HG03039 (cell line): ENCODE measurements around the gene RAPGEF5.

Experiments used
- ATAC-seq: cut with Tn5 transposase; IDR thresholded peaks from one replicate; pipeline ENCODE4 v1.9.1; 2021; ENCODE audit warnings: mild to moderate bottlenecking, moderate library complexity; ENCODE audit not compliant: unreplicated experiment

The RAPGEF5 gene

DNA sequence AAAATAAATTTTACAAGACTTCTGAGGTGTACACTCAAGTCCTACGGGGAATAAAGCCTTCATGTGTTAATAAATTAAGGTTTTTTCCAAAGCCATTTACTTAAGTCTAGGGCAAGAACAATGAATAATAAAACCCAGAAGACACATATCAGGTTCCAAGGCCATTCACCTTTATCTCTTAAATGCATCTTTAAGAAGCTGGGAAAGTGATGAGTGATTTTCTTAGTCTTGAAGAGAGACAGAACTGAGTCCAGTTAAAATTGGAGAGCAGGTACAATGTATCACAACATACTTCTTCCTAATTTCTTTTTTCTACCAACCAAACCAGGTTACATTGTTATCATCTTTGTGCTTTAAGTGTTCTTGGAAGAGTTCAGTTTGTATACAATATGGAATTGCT lies 189.5 kb downstream of the RAPGEF5 start:
- no peak for ATAC-seq

DNA sequence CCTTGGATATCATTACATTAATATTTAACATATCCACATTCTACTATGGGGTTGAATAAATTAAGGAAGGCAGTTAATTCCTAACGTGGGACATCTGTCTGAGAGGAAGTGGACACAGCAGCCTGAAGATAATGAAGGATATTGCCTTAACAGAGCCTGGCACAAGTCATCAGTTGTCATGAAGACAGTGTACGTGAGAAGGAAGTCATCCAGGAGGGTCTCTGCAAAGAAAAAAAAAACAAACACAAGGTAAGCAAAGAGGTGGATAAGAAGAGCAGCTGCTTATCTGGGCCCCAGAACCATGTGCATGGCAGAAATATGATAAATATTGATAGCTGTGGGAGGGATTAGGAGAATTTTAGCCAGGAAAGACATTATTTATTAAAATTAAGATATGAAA lies 190.0 kb downstream of the RAPGEF5 start:
- no peak for ATAC-seq

DNA sequence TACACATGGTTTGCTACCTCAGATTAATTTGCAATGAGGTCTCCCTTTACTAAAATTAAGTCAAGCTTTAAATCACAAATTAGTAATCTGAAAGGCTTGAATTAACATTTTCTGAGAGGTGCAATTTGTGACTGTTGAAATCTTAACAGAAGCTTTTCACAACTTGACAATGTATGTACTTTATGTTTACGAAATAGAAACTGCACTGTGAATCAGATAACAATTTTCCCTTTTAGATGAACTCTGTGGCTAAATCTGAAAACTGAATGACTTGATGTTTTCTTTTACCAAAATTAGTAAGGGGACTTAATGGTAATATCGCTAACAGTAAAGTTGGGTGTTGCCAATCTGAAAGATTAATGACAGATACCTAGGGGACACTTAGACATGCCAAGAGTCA lies 197.6 kb downstream of the RAPGEF5 start:
- no peak for ATAC-seq

DNA sequence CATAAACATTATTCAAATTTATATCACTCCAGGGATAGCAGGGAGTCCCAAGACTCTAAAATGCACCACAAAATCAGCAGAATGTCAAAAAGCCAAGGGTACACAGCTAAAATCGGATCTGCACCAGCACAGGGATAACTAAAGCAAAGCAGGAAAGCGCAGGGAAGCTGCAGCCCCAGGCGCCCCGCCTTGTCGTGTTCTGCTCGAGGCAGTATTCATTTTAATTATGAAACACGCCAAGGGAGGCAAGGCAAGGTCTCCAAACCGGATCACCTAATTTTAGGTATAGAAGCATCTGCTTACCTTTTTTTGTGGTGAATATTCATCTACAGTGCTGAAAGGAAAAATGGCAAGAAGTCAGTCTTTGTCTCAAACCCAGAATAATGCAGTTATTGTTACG lies 199.4 kb downstream of the RAPGEF5 start:
- no peak for ATAC-seq

DNA sequence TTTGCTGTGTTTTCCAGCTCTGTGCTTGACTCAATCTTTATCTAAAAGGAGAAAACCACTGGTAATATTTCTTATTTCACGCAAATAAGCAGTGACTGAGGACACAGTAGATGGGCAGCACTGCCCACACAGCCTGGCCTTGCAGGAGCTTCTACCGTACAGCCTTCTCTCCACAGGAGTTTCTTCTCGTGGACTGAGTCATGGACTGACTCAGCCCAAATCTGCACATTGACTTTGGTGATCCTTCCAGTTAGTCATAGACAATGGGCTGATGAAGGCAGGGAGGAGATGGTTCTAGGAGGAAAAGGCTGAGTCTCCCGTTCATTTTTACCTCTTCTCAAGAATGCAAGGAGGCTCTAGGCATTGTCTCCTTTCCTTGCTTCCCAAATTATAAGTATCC lies 200.7 kb downstream of the RAPGEF5 start:
- no peak for ATAC-seq

DNA sequence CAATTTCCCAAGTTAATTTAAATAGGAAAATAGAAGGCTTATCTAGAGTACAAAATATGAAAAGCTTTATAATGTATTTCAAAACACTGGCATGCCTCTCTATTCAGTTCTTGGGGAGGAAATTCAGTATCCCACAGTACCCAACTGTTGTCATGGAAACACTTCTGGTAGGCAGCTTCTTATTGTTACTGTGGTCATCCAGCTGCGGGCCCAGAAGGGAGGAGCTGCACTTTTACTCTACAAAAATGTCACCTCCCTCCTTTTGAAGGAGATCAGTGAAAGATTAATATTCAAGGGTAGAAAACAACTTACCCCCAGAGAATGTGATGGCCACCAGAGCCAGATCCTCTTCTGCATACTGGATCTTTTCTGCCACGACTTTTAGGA lies 202.8 kb downstream of the RAPGEF5 start:
- ATAC-seq: no peak

DNA sequence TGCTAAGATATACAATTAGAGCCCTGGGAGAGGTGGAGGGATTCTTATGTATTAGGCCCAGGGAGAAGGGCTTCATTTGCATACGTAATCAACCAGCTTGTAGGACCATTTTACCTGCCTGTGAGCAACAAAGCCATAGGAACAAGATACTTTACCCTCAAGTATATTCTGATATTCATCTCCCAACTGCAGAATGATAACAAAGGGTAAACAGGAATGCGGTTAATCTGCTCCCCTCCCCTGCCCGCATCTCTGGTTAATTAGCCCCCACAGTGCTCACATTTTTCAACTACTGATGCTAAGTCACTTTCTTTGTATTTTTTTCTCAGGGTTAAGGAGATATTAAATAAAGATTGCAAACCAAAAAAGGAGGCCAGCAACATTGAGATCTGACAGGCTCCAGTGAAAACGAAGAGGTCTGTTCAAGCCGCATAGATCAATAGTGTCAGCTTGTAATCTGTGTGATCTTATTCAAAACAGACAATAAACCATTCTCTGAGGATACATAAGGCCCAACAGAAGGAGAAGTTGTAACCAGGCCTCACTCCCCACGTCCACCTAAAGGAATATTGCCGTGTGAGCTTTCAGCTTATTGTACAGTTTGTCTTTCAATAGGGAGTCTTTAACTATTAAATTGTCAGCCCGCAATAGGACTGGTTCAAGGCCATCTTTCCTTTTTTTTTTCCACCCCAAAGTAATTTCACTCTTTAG lies 203.4 kb downstream of the RAPGEF5 start:
- no peak for ATAC-seq

DNA sequence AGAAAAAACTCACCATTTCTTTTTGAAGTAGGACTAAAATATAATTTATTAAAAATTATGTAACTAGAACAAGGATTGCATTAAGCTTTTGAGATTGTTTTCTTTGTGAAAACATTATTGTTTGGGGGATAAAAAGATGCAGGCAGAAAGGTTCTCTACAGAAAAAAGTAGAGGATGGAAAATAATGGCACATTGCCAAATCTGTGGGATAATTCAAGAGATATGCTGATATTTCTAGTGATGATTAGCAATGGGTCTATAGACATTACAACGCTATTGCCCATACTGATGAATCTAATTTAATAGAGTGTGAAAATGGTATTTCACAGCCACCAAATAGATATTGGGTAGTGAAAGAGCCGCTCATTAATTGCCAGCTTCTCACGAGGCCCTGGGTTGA lies 204.3 kb downstream of the RAPGEF5 start:
- no peak for ATAC-seq

DNA sequence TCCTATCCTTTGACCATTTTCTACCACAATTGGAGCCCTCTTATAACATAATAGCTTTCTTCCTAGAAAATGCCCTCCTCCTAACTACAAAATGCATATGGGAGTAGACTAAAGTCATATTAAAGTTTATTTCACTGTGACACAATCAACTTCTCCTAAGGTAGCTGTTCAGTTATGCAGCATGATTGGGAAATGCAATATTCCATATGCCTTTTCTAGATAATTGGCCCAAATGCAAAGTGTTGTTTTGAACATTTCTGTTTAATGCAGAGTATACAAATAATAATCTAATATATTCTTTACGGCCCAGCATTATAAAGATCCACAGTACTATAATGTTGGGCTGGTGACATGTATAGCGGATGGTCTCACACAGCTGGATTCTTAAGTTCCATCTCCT lies 205.1 kb downstream of the RAPGEF5 start:
- ATAC-seq: no peak

DNA sequence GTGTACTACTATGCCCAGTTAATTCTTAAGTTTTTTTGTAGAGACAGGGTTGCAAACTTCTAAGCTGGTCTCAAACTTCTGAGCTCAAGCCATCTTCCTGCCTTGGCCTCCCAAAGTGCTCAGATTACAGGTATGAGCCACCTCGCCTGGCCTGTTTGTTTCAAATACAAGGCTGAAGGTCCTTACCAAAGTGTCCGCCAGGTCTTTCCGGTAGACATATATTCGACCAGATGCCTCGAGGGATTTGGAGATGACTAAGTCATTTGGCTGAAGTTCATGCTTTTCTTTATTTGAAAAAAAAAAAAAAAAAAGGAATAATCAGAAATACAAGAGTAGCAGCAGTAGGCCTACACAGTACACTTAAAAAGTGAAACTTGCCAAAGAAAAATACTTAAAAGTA lies 206.7 kb downstream of the RAPGEF5 start:
- no peak for ATAC-seq

DNA sequence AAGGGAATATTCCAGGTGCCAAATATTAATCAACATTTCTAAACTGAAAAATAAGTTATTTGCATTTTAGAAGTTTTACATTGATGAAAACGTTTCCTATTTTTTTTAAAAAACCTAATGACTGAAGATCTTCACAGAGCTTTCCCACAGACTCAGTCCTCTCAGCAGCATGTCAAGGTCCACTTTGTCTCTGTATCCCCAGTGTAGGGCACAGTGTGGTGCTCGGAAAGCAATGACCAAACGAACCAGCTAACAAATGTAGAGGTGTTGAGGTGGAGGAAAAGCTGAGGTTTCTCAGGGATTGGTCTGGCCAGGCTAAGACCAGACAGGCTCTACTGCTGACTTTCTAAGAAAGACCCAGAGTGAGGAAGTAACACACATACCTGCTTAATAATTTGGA lies 209.1 kb downstream of the RAPGEF5 start:
- no peak for ATAC-seq

DNA sequence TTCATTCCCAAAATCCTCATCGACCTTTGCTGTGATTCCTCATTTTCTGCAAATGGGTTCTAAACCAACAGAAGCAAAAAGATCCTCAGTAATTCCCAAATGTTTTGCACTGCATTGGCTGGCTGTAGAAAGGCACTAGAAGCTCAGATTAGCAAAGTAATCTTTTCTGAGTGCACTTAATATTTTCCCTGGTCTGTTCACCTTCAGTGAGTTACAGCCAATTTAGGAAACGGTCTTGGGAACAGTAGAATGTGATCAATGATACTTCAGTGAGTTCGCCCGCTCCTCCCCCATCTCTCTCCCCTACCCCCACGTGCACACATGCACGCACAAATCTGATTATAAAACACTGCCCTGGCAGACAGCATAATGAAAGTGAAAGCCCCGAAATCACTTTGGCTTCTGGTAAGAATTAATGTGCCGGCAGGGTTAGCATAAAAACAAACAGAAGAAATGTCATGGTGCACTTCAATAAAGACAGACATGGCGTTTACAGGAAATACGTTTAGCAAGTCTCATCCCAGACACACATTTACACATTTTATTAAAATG lies 209.9 kb downstream of the RAPGEF5 start:
- no peak for ATAC-seq

DNA sequence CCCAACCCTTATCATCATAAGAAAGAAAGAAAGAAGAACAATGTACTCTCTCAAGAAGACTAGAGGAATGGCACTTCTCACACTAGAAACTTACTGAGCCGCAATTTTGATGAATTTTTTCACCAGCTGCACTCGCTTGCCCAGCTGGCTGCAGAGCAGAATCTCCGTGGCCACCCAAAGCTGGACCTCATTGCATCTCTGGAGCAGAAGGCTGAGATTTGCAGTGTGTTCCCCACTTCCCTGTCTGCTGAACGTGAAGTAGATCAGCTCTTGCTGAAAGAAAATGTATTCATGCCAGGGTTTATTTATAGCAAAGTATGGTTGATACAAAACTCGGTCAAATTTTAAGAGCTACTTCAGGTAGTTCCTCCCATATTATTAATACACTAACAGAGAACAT lies 212.0 kb downstream of the RAPGEF5 start:
- no peak for ATAC-seq

DNA sequence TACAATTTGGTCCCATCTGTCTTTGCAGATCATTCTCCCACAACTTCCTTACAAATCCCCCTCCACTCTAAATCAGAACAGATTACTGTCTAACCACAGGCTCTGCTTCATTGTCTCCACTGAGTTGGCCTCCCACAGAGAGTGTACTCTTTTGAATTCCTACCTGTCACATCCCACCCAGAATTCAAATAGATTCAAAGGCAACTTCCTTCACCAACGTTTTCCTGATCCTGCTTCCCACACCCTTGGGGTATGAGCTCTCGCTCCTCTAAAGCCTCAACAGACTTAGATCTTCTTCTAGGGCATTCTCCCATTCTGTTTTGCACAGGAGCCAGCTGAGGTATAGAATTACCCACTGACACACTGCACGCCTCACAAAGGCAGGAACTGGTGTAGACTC lies 213.5 kb downstream of the RAPGEF5 start:
- ATAC-seq: no peak

DNA sequence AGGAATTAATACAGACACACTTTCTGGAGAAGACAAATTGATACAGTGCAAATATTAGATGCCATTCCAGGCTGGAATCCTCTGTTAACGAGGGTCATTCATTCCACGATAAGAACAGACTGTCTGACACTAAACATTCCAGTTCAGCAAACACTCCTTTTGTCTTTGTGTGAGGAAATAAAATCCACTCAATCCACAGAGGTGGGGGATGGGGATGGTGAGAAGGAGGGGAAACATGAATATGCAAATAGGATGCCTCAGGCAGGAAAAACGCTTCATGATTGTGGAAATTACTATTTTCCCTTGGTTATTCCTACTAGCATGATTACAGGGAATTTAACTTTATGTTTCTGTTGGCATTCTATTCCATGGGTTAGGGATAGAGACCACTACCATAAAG lies 214.4 kb downstream of the RAPGEF5 start:
- no peak for ATAC-seq

DNA sequence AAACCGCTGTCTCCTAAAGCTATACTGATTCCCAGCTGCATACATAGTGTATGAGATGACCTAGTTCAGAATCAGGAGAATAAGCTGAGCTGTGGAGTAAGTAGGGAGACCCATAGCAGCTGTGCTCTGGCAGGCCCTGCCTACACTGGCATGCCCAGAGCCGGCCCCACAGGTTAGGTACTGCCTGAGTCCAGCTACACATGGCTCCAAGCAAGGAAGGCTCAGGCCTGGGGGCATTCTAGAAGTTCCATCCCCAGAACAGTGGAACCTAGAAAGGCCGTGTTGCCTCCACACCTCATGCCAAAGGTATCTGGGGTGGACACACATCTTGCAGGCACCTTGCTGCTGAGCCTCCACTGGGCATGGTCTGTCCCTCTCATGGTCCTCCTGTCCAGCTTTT lies 215.6 kb downstream of the RAPGEF5 start:
- no peak for ATAC-seq

DNA sequence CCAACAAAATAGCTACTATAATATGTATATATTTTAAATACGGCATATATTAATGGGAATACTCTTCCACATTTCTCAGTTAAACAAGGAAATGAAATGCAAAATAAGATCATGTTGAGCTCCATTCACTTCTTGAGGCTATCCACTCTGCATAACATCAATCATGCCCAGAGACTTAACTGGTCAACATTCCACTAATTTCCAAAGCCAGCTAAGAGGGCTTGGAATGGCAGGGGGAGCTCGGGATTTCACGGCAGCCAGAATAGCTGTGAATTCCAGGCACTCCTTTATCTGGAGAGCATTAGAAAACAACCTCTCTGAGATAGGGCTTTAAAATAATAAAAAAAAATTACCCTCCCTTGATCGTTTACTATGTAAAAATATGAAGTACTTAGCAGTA lies 216.4 kb downstream of the RAPGEF5 start:
- ATAC-seq: no peak

DNA sequence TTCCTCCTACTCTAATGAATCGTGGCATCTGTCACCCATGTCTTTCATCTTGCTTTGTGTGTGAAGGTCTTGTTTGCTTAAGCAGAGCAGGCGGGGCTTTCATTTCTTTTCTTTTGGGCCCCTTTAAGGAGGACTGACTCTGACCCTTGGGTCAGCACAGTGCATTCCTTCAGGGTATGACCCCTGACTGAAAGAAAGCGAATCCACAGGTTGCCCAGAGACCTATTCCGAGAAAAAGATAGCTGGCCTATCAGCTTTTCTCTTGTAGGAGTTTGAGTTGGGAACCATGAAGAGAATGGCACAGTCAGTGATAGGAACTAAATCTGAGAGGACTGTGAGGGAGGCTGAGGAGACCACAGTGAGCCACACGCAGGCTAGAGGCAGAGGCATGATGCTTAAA lies 218.1 kb downstream of the RAPGEF5 start:
- ATAC-seq: no peak

DNA sequence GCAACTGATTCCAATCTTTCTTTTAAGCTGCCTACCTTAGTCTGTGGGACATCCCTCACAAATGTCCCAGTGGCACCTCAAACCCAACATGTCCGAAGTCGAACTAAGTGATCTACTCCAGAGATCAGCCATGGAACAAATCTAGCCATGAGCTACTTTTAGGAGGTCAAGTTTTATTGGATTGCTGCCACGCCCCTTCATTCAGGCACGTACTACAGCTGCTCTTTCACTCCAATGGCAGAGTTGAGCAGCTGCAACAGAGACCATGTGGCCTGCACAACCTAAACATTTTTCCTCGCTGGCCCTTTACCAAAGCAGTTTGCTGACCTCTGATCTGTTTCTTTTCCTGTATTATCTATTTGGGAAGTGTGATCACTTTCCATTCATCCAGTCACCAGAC lies 218.8 kb downstream of the RAPGEF5 start:
- ATAC-seq: no peak

DNA sequence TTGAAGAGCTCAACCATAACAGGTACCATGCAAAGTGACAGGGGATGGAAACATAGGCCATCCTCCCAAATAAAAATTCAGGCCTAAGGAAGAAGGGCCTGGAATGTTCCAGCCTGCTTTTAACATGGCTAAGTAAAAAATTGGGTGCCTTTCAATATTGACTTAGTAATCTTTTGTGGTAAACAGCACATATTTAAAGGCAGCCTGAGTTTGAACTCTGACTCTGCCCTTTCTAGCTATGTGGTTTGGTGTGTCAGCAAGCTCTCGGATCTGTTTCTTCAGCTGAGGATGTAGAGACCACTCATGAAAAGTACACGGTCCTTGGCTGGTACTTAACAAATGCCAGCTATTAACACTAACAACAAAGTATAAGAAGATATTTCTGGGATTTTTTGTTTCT lies 219.5 kb downstream of the RAPGEF5 start:
- ATAC-seq: no peak

DNA sequence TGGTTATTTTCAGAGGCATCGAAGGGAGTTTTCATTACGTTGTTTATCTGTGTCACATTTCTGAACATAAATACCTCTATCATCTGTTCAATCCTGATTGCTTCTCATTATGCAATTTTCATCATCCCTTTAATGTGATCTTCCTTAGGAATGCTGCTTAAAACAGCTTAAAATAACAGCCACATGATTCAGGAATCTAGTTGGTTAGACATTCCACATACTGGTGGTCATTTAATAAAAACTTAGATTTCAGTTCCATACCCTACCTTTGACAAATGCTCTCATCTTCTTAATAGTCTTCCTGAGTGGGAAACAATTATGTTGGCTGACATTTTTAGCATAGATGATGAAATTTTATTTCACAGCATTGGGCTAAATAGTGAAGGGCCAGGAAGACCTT lies 219.9 kb downstream of the RAPGEF5 start:
- no peak for ATAC-seq

DNA sequence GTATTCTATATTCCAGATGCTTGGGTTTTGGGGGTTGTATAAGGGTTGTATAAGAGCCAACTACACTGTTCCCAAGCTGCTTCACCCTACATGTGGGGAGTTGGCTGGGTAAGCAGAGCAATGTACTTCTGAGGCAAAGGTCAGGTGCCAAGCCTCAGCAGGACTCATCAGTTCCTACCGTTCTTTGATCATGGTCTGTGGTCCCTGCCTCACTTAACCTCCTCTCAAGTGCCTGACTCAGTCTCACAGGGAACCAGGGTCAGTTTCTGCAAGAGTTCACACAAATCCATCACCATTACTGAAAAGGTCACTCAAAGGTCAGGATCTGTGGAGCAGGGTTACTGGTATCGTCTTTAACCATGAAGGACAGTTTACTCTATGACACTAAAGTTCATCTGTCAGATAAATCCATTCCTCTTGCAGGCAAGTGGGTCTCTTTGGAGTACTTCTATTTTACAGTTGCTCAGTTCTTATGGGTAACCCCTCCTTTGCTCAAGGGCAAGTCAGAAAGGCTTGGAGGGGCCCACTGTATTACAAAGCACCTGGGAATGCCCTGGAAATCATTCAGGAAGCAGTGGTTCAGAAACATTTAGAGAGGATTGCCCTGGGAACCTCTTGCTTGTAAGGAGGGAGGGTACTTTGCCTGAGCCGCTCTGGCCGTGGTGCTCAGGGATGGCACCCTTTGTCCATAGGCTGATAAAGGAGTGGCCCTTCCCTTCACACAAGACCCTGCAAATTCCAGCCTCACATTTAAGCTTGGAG lies 227.0 kb downstream of the RAPGEF5 start:
- ATAC-seq: no peak
